HG03159 (cell line): ENCODE results near the gene GFM2.
"Not testable (repeated sequence)": the region's sequence is repeated elsewhere in the genome, so short reads cannot be mapped to it uniquely, and the experiment has no call there.

ENCODE experiments used
- ATAC-seq: cut with Tn5 transposase; IDR thresholded peaks from one replicate; pipeline ENCODE4 v1.9.1; 2021; ENCODE audit warnings: mild to moderate bottlenecking, moderate library complexity; ENCODE audit not compliant: unreplicated experiment

GFM2 gene

GRCh38 chr5:74722271-74722670 is 44.6 kb downstream of the GFM2 start:
- no peak for ATAC-seq

DNA sequence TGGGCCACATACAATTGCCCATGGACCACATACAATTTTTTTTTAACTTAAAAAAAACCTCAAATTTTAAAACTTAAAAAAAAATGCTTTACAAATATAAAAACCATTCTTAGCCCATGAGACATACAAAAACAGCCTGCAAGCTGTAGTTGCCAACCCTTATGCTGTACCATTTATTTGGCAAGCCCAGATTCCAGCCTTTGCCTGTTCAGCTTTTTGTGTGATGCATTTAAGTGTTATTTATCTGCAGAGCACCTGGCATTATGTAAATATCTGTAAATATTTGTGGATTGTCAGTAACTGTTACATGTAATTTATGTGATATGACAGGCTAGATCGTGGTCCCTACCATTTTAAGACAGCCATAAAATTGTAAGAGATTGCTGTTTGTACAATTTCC is 49.3 kb downstream of the GFM2 start:
- no peak for ATAC-seq

DNA sequence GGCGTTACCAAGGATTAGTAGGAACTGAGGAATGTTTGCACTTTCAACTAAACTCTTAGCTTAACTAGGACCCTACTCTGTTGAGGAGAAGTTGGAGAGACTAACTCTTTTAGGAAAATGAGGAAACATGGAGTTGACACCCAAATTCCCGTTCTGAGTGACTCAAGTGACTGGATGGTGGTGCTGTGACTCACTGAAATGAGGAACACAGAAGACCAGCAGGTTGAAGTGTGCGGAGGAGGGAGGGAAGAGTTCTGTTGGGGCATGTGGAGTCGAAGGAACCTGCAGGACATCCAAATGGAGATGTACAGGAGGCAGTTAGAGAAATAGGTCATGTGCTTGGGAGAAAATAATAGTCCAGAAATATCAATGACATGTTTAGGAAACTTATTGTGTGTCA is 73.7 kb downstream of the GFM2 start:
- ATAC-seq, result no peak

DNA sequence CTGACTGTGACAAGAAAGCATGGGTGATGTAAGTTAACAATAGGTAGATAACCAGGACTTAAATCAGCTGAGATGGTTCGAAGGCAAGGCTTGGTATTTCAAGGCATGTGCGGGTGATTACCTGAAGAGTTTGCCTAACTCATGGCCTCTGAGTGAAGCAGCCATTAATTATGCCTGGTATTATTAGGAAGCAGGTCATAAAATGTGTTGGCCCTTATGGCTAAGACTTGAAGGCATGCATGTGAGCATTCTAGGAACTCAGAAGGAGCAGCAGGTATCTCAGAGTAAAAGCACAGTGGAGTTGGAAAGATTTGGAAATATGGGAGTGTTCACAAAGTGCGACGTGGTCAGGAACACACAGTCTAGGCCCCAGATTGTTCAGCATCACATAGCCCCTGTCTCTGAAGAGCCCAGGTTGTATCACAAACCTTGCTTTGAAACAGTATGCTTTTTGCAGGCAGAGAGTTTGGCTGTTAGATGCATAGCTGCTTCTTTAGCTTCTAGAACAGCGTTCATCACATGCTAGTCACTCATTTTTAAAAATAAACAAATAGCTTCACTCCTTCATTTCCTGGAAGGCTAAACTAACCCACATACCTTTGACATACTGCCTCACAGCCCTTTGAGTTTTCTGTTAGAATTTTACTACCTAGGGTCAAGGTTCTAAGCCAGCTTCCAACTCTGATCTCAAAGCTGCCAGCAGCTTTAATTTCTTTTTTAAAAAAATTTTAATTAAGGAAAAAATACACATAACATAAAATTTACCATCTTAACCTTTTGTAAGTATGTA is 79.8 kb downstream of the GFM2 start:
- no peak for ATAC-seq

DNA sequence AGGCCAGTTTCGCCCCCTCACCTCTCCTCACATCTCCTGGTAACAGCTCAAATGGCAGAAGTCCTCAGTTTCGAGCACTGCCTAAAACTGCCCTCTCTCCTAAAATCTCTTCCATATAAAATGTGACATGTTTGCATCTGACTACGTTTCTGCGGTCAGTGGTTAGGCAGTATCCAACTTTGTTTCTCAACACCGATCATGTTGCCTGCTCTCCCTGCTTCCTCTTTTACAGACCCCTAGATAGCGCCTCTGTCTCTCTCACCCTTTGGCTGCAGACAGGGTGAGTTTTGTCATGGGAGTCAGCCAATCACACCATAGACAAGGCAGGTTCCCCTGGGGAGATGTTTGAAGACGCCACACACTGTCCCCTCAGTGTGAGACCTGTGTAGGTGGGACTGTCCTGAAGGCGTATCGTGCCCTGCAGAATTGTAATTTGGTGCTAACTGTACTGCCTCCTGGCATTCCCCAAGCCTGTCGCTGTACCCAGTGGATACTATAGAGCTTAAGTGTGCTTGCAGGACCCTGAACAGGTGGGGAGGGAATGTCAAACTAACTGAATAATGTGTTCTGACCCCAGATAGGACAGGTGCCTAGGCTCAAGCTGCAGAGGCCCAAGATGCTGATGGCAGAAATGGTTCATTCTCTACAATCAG is 80.8 kb downstream of the GFM2 start:
- ATAC-seq, result peak; percentile 57

DNA sequence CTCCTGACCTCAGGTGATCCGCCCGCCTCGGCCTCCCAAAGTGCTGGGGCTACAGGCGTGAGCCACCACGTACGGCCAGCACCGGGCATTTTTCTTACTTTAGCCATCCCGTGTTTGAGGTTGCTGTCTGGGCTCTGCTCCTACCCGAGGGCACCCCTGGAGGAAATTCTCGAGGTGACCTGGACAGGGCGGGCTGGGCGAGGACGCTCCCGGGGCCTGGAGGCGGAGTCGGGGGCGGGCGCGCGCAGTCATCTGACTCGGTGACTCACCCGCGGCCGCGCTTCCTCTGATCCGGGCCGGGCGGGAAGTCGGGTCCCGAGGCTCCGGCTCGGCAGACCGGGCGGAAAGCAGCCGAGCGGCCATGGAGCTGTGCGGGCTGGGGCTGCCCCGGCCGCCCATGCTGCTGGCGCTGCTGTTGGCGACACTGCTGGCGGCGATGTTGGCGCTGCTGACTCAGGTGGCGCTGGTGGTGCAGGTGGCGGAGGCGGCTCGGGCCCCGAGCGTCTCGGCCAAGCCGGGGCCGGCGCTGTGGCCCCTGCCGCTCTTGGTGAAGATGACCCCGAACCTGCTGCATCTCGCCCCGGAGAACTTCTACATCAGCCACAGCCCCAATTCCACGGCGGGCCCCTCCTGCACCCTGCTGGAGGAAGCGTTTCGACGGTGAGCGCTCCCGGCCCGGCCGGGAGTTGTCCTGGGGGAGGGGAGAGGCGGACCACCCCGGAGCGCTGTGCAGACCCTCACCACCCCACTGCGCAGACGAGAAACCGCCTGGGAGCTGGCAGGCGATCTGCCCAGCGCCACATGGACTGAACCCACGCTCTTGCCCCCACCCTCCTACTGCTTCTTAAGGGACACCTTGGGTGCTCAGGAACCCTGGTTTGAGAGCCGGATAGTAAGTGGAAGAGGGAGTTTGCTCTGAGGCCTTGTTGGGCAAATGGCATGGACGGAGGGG is 81.7 kb downstream of the GFM2 start, which contains the start of gene HEXB:
Gene HEXB (plus strand): TSS at position 334 of the 952 bp plus-strand sequence. CDS start 28 bp downstream, at position 362.
- peak; percentile 76 for ATAC-seq

DNA sequence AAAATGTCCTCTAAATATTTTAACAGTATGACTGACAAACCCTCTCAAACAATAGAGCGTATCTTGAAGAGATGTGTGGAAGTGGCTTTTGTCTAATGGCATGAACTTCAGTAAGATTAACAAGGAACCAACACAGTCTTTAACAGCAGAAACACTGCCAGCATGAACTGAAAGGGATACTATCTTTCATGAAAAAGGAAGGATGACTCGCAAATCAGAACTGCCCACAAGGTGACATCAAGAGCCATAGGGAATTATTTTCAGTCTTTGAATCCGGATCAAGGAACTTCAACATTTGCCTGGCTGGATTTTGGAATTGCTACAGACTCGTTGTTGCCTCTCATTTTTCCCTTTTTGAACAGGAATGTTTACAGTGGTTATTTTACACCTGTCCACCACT is 87.0 kb downstream of the GFM2 start:
- no peak for ATAC-seq

GRCh38 chr5:74679300-74679699 is 87.6 kb downstream of the GFM2 start:
- ATAC-seq, result not testable (repeated sequence)

- not testable (repeated sequence) for ATAC-seq
Measured at GRCh38 chr5:74678123-74678522, 88.8 kb downstream of the GFM2 start.

DNA sequence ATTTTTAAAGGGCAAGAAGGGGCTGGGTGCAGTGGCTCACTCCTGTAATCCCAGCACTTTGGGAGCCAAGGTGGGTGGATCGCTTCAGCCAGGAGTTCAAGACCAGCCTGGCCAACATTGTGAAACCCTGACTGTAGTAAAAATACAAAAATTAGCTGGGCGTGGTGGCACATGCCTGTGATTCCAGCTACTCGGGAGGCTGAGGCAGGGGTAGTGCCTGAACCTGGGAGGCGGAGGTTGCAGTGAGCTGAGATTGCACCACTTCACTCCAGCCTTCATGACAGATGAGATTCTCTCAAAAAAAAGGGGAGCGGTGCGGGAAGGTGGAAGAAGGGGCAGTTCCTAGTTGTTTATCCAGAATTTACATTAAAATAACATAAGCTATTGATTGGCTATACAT is 90.5 kb downstream of the GFM2 start:
- ATAC-seq, result not testable (repeated sequence)

DNA sequence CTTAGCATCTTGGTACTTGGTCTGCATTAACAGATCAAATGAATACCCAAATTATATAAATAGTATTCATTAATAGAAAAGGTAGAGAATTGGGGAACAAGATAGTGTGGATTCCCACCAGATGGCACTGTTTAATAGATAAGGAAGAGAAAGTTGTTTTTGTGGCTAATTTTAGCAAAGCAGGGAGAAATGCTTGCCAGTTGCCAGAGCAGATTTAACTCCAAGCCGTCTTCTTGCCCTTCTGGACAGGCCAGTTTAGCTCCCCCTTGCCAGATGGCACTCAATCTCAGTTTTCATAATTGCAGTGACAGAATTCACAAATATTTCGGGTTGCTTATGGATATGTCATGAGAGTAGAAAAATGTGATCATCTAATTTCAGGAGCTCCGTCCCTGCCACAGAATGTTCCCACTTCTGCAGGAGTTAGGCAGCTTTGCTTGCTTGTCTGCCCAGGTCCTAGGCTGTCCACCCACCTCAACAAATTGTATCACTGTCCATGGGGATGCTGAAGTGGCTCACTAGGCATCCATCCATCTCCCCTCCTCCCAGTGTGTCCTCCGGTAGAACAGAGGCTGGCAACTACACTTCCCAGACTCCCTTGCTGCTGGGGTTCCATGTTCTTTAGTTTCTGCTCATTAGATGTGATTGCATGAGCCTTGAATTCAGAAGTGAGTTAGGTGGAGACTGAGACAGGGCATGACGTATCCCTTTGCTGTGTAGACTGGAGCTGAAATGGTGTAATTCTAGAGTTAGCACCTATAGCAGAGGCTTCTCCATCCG is 93.7 kb downstream of the GFM2 start:
- no peak for ATAC-seq

DNA sequence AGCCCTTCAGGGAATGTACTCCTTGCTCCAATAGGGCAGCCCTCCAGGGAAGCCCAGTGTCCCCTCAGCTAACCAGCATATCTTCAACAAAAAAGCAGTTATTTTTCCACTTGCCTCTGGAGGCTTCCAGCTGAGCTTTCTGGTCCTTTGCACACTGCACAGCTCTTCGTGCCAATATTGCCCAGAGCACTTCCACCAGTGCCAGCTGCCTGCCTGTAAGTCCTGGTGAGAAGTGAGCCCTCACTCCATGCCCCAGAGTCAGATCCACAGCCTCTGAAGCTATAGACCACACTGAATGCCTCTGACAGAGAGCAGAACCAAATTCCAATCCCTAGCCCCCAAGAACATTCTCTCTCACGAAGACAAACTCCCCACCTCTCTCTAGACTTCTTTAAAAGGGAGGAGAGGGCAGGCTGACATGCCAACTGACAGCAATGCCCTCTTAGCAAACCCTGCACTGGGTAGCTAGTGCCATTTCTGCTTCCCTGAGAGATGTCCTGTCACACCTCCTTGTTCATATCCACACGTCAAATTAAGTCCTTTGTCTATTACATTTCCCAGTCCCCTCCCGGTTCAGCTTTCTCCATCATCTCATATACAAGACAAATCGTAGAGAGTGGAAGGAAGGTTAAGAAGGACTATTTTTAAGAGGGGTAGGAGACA is 94.6 kb downstream of the GFM2 start:
- no peak for ATAC-seq
